Heart left ventricle (tissue), 13 donors: Measurements from ENCODE around the gene MARK4.

ENCODE experiments used
- CTCF ChIP-seq, 12 donors: fragments of 200-600 bp; sonication (generic) in 4 of 12; IDR thresholded peaks; one replicate each; pipeline versions ENCODE4 v1.5.0 to v1.8.0; 2018 to 2022; ENCODE audit warnings: antibody characterized with exemption in 12 of 12, mild to moderate bottlenecking in 5 of 12
- POLR2A ChIP-seq, 2 donors: fragments of 450-650 bp; IDR thresholded peaks; one replicate each; pipeline ENCODE4 v1.6.1; 2017; ENCODE audit warnings: antibody characterized with exemption in 2 of 2, mild to moderate bottlenecking in 2 of 2, moderate library complexity in 2 of 2
- donor health status: ischemic (EF 13 %, LVEDD 7.1; RV severe dilation, severe dysfunction).
- donor health status: DM: no; HTN: yes; CAD: no.
- donor health status: DM: no; HTN: no; CAD: no.
- donor health status: ischemic (EF 25% LVEDD 6.9; RV normal size, moderate dysfunction).
- donor health status: ischemic (EF 25% LVEDD 5.7; RV mildly dilated, moderate dysfunction).
- donor health status: ischemic (EF 35%, LVEDD 5.7; RV mildly dilated, moderate dysfunction).
- donor health status: nonischemic (EF 11% LVEDD 7.7; RV severe dilation, severe dysfunction).
- donor health status: DM: yes; HTN: yes; CAD: no.
- donor health status: PGD.
- donor health status: ischemic (EF 29% LVEDD 5.4; RV normal size, mild dysfunction).
- donor health status: nonischemic (EF 23%, LVEDD 6.1; RV moderate dilation, normal function).

GRCh38 chr19:45315304-45315703 is 64.2 kb downstream of the MARK4 start:
- TF ChIP-seq CTCF (IDR thresholded peaks at IDR 0.05) (no peak), POLR2A (IDR thresholded peaks at IDR 0.05) (no peak)
